Stimulated activated naive CD8-positive, alpha-beta T cell treated with anti-CD3 and anti-CD28 coated beads, Interleukin-15, Interleukin-2, amounts not matched to agents 100 U/mL and 50 U/mL, for 24 hours (primary cell): Measurements from ENCODE around the gene IL2RA.
A peak's percentile ranks its signal among the peaks of the same experiment; 100 is the strongest.
"Not testable (repeated sequence)": the region's sequence is repeated elsewhere in the genome, so short reads cannot be mapped to it uniquely, and the experiment has no call there.

Source experiments
- ATAC-seq: fragments of 150-1000 bp; cut with Tn5 transposase; one replicate; pipeline ENCODE4 v1.10.0; 2021
- DNase-seq: peaks from one replicate; pipeline ENCODE4 v3.0.0; 2021

The IL2RA gene

GRCh38 chr10:5981529-5981928, 80.6 kb downstream of the IL2RA start:
- DNase-seq, result no peak
- no peak for ATAC-seq

- ATAC-seq, result no peak
Measured at GRCh38 chr10:5978230-5978489, 84.0 kb downstream of the IL2RA start.

GRCh38 chr10:5977471-5978229, 84.5 kb downstream of the IL2RA start, which contains the start of gene IL15RA:
TSS of gene IL15RA (minus strand) at chr10:5977543. CDS start at chr10:5977492, 51 bp downstream.
- DNase-seq, result peak; percentile 92
- ATAC-seq, result peak; percentile 79

More at GRCh38 chr10:5978230-5978489, 84.0 kb downstream of the IL2RA start:
- DNase-seq, result no peak

- ATAC-seq (peak; percentile 3), DNase-seq (peak; percentile 64)
Measured at GRCh38 chr10:5976512-5977470, 85.4 kb downstream of the IL2RA start.

GRCh38 chr10:5975641-5976473, 86.3 kb downstream of the IL2RA start:
- ATAC-seq, result peak; percentile 87
- DNase-seq, result peak; percentile 74

- DNase-seq (no peak), ATAC-seq (no peak)
Measured at GRCh38 chr10:5973069-5973468, 89.1 kb downstream of the IL2RA start.

GRCh38 chr10:5971886-5972285, 90.3 kb downstream of the IL2RA start:
- DNase-seq (no peak), ATAC-seq (no peak)

- ATAC-seq, result no peak
- no peak for DNase-seq
Measured at GRCh38 chr10:5971315-5971832, 90.8 kb downstream of the IL2RA start.

GRCh38 chr10:5970527-5970926, 91.6 kb downstream of the IL2RA start:
- DNase-seq, result no peak

GRCh38 chr10:5970066-5970465, 92.1 kb downstream of the IL2RA start:
- DNase-seq (no peak), ATAC-seq (no peak)

More at GRCh38 chr10:5970527-5970926, 91.6 kb downstream of the IL2RA start:
- no peak for ATAC-seq

GRCh38 chr10:5968681-5969453, 93.3 kb downstream of the IL2RA start:
- DNase-seq (no peak), ATAC-seq (no peak)

- DNase-seq (no peak), ATAC-seq (no peak)
Measured at GRCh38 chr10:5968037-5968680, 94.0 kb downstream of the IL2RA start.

- ATAC-seq (no peak), DNase-seq (no peak)
Measured at GRCh38 chr10:5965266-5965665, 96.9 kb downstream of the IL2RA start.

- DNase-seq (no peak), ATAC-seq (no peak)
Measured at GRCh38 chr10:5964736-5965135, 97.4 kb downstream of the IL2RA start.

- DNase-seq (no peak), ATAC-seq (no peak)
Measured at GRCh38 chr10:5963591-5963990, 98.6 kb downstream of the IL2RA start.

GRCh38 chr10:5963071-5963470, 99.1 kb downstream of the IL2RA start:
- DNase-seq (no peak), ATAC-seq (no peak)

GRCh38 chr10:5962358-5962940, 99.7 kb downstream of the IL2RA start:
- DNase-seq, ATAC-seq: not testable (repeated sequence)

GRCh38 chr10:5961405-5962100, 100.6 kb downstream of the IL2RA start:
- ATAC-seq, result no peak
- DNase-seq, result no peak

- not testable (repeated sequence) for ATAC-seq, DNase-seq
Measured at GRCh38 chr10:5960973-5961275, 101.2 kb downstream of the IL2RA start.
